Right renal pelvis (tissue), 4 donors: Measurements from ENCODE around the gene RASAL3. TPM values are rescaled to one million over a fixed set of nuclear protein-coding genes. Genes with fewer than 3 reads are reported as not detected.

Experiments used
- DNase-seq, 4 donors: peaks; one replicate each; pipeline ENCODE4 v3.0.0-alpha.2; 2013; ENCODE audit warnings: low read depth in 4 of 4, low spot score in 3 of 4, missing footprints in 1 of 4
- polyA plus RNA-seq, 4 donors: library from polyadenylated mRNA; unstranded; fragments of 120-200 nt; gene quantifications; one replicate each; pipeline ENCODE4 v1.2.1, GENCODE V29; 2013; ENCODE audit not compliant: insufficient read length in 4 of 4

Gene RASAL3
- polyA plus RNA-seq, 4 donors, result 0.50 to 1.4 (median 0.86) TPM

GRCh38 chr19:15436012-15436825 is 28.1 kb downstream of the RASAL3 start:
- DNase-seq, result no peak

DNA sequence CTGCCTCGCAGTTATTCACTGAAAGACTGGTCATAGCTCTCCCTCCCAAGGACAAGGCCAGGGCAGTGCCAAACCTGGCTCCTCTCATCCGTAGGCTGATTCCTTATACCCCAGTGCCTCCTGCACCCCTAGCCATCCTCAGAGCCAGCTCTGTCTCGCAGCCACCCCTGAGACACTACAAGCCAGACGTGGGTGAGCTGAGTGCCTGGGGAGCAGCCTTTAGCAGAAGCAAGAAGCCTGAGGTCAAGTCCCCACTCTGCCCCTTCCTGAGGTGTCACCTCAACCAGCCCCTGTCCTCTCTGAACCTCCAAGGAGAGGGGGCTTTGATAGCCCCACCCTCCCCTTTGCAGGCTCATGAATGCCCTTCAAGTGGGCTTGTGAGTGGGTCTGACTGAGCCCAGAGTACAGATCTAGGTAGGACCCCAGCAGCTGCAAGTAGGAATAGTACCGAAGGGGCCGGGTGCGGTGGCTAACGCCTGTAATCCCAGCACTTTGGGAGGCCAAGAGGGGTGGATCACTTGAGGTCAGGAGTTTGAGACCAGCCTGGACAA is 30.8 kb downstream of the RASAL3 start:
- no peak for DNase-seq

DNA sequence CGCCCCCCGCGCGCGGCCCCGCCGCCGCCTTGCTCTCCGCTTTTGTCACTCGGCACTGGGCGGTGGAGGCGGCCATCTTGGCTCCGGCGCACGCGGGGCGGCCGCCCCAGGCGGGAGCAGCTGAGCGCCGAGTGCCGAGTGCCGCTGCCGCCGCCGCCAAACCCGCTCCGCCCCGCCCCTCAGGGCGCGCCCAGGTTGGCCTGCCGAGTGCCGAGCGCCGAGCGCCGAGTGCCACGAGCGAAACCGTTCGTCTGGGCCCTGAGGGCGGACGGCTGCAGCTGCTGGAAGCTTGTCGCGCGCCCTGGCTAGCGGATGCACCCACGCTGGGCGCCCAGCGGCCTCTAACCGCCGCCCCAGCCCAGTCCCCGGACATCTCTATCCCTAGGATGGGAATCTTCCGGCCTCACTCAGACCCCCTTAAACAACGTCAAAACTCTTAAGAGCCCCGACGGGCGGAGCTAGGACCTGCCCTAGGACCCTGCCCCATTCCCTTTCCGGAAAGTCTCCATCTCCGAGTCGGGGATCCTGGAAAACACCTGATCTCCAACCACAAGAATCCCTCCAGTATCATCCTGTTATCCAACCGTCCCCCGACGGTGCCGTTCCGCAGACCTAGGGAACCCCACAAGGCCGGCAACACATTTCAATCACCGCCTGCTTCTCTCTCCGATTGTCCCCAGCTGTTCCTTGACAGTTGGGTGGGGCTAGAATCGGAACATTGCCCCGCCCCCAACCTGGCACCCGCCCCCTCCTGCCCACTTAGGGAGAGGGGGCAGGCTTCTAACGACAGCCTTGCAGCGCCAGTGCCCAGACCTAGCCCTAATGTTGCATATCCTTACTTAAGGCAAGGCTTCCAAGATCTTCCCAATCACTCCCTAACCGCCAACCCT is 31.5 kb downstream of the RASAL3 start:
- peak; percentile 75 to 82 (median 79) for DNase-seq

DNA sequence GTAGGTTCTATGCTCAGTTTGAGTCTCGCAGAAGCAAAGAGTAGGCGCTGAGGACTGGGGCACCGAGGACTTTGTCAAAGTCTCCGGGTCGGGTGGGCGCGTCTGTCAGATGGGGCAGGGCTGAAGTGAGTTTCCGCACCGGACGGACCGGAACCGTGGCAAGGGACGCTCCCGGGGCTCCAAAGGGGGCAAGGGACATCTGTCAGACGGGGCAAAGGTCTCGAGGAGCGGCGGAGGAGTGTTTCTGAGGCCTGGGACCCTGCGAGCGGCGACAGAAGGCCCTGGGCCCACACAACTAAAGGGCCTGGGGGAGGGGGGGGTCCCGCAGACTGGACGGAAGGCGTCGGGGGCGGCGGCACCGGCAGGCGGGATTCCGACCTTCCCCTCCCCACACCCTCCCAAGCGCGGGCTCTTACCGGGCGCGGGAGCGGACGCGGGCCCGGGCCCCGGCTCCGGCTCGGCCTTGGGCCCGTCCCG is 32.3 kb downstream of the RASAL3 start:
- DNase-seq, result no peak

DNA sequence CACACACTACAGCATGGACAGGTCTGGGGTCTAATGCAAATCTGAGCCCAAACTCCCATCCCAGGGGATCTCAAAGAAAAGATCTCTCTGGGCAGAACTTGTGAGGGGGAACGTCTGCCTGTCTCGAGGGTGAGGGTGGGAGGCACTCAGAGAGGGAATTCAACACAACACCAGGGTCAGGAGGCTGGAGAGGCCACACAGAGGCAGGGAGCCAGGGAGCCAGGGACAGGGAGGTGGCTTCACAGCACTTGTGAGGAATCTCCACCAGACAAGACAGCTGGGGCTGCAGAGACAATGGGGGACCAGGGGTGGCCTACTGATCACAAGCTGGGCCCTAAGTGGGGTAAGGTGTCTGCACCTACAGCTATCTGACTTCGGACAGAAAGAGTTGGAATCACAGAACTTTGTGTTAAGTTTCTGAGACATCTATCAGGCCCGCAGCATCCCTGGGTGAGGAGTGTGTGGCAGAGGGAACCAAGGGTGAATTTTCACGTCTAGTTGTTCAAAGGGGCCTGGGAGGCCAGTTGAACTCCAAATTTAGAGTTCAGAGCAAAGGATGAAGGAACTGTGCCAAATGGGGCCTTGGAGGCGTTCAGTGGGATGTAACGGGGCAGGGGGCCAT is 32.8 kb downstream of the RASAL3 start:
- DNase-seq, result no peak

- DNase-seq, result no peak
These were observed 33.7 kb downstream of the RASAL3 start for GRCh38 chr19:15430526-15431120.

DNA sequence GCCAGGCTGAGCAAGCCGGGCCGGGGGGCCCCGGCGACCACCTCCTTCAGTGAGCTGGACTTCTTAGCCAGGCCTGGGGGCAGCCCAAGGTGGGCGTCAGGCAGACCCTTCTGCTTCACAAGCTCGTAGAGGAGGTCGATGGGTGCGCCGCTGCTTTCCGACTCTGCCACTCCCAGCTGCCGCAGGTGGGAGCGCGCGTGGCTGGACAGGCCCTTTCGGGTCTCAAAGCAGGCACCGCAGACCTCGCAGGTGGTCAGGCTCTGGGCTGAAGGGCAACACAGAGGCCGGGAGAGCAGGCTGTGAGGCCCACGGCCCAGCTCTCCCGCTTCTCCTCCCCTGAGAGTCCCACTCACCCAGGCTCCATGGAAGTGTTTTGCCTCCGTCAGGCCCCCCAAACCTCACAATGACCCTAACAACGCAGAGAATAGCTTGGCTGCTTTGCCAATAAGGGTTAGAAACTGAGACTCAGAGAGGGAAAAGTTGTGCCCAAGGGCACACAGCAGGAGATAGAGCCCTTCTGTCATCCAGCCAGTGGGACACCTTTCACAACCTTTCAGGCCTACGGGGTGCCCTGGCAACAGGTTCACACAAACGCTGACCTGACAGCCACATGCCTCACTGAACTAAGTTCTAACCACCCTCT is 34.4 kb downstream of the RASAL3 start:
- no peak for DNase-seq

DNA sequence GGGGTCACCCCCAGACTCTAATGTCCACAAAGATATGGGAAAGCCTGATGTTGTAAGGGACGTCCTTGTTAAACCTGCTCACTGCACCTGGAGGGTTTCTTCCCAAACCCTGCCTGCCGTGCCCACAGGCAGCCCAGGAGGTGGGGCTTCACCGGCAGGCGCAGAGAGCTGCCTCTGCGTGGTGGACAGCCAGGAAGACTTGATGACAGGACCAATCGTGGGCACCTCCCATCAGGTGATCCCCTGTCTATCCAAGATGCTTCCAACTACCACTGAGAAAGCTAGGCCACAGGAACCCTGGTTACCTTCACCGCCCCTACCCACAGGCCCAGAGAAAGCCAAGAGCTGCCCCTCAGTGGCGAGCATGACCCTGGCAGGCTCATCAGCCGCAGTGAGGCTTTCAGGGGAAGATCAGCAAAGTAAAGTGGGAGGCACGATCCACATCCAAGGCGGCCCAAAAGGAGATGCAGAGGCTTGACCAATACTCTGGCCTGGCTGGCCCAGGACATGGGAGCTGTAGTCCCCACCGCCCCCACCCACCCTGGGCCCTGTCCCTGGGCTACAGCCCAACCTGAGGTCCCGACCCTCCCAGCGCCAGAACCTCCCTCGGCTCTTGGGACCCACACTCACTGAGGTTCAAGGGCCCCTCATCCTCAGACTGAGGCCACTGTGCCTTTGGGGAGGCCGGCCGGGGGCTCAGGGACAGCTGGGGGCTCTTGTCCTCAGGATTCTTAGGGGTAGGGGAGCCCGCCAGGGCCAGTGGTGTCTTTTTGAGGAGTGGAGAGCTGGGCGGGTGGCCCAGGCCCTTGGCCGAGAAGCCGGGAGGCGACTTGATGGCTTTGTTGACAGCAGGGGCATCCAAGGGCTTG is 35.2 kb downstream of the RASAL3 start:
- DNase-seq, result no peak

DNA sequence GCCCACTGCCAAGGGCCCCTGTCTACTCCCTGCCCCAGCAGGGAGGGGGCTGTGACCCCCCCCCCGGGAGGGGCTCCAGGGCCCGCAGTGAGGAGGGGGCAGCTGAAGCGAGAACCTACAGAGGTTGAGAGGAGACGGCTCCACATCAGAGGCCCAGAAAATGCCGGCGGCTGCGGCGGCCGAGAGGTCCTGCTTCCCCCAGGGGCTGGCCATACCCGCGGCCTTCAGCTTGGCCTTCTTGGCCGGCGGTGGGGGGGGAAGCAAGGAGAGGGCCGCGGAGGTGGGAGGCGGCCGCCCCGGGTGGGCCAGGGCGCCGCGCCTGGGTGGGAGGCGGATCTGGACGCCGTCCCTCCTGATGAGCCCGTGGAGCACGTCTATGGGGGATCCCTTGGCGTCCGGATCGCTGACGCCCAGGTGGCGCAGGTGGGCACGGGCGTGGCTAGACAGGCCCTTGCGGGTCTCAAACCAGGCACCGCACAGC is 36.3 kb downstream of the RASAL3 start:
- DNase-seq, result no peak

DNA sequence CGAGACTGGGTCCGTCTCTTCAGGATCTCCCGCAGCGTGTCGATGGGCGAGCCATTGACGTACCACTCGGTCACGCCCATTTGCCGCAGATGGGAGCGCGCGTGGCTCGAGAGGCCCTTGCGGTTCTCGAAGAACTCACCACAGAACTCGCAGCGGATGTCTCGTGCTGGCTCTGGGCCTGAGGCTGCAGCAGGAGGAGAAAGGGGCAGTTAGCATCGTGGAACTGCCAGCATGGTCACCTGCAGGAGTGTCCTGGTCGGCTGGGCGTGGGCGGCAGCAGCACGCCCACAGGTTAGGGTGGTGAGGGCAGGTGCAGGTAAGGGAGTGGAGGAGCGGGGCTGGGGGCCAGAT is 37.0 kb downstream of the RASAL3 start:
- DNase-seq, result no peak

DNA sequence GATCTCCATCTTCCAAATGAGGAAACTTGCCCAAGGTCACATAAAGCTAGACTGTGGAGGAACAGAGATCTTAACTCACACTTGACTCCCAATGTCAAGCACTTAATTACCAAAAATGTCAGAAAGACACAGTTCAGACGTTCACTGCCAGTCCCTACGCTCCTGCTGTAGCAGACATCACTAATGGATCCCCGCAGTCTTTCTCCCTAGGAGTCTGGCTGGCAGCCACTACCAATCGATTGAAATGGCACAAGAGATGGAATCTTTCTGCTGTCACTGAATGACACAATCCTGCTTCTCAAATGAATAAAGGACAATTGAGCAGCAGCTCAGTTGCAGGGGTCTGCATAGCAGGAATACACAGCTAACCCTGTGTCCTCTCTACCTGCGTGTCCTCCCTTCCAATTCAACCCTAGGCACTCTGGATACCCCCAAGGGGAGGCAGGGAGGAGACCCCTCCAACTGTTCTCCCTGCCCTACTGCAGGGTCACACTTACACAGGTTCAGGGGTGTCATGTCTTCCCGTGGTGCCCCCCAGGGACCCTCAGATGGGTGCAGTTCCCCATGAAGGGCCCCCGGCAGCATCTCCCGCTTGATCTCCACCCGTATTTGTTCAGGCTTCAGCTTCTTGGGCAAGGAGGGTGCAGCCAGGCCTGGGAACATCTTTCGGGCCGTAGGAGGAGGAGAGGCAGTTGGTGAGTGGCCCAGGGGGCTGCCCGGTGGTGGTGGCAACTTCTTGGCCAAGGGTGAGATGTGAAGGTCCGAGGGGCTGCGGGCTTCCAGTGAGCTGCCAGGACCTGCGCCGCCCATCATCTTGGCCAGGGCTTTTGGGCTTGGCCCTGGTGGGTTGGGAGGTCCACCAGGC is 37.6 kb downstream of the RASAL3 start:
- no peak for DNase-seq

DNA sequence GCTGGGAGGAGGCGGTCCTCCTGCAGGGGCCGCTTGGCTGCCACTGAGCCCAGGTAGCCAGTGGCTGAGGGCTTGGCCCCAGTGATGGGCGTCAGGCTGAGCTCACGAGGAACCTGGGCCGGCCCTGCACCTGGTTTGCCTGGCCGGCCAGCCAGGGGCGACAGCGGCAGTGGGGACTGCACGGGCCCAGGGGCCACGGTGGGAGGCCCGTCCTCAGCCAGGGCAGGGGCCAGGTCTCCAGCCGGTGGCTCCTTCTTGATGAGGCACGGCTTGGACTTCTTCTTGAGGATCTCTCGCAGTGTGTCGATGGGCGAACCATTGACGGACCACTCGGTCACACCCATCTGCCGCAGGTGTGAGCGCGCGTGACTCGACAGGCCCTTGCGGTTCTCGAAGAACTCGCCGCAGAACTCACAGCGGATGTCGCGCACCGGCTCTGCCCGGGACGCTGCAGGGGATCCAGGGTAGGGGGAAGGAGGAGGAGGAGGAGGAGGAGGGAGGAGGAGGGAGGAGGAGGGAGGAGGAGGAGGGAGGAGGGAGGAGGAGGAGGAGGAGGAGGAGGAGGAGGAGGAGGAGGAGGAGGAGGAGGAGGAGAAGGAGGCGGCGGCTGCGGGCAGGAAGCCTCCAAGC is 38.9 kb downstream of the RASAL3 start:
- no peak for DNase-seq

- no peak for DNase-seq
These were observed 39.6 kb downstream of the RASAL3 start for GRCh38 chr19:15424692-15425272.

DNA sequence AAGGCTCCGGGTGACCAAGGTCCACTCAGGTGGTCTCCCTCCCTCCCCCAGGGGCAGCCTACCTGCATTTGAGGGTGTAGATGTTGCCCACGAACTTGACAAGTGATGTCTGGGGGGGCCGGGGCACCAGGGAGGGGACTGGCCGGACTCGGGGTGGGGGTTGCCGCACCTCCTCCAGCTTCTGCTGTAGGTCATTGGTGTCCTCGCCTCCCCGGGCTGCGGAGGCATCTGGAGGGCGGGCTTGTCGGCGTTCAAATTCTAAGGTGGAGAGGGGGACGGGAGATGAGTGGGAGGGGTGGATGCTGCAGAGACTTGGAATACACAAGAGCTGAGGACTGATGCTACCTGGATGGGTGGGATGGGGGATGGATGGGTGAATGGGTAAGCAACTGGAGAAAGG is 40.2 kb downstream of the RASAL3 start:
- no peak for DNase-seq

GRCh38 chr19:15423130-15423529 is 41.2 kb downstream of the RASAL3 start:
- no peak for DNase-seq

DNA sequence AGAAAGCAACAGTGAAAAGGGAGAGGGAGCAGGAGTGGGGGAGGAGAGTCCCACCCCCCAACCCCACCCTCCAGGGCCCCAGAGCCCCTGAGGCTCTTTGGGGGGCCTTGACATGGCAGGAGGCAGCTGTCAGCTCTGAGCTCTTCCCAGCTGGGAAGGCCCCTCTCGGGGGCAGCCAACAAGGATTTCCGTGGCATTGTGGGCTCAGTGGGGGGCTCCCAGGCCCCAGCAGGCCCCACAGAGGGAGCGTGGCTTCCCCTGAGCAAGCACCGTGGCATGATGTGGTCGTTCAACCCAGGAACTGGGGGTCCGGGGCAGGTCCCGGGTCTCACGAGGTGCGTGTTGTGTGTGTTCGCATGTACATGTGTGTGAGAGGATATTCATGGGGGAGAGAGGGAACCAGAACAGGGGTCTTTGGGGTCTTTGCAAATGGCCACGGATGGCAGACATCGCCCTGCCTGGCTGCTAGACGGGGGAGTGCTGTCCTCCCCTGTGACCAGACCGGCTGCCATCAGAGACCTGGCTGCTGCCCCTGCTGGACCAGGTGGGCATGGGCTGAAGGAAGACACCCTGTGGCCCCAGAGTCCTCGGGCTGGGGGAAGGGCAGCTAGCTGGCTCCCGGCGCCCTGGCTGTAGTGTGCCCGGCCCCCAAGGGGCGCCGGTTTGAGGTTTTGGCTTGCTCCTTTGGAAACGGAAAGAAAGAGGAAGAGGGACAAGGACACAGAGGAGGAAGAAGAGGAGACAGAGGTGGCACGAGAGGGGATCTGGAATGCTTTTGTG is 41.9 kb downstream of the RASAL3 start:
- DNase-seq, result no peak
